Measurements from ENCODE around the gene APP.

DNA sequence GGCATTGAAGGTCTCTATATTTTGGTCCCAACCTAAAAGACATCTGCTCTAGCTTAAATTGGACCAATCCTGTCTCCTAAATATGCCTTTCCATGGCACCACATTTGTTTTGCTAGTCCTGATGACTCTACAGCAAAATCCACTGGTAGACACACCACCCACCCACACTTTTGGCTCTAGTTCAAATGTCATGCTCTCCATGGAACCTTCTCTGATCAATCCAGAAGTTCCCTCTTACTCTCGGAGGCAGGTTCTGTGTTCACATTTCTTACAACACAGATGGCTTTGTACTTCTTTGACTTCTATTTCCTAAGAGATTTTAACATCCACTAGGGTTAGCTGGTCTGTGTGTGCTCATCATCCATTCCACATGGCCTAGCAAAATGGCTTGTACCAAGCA lies 151.3 kb downstream of the APP start:
- TF ChIP-seq, protein P1, sequence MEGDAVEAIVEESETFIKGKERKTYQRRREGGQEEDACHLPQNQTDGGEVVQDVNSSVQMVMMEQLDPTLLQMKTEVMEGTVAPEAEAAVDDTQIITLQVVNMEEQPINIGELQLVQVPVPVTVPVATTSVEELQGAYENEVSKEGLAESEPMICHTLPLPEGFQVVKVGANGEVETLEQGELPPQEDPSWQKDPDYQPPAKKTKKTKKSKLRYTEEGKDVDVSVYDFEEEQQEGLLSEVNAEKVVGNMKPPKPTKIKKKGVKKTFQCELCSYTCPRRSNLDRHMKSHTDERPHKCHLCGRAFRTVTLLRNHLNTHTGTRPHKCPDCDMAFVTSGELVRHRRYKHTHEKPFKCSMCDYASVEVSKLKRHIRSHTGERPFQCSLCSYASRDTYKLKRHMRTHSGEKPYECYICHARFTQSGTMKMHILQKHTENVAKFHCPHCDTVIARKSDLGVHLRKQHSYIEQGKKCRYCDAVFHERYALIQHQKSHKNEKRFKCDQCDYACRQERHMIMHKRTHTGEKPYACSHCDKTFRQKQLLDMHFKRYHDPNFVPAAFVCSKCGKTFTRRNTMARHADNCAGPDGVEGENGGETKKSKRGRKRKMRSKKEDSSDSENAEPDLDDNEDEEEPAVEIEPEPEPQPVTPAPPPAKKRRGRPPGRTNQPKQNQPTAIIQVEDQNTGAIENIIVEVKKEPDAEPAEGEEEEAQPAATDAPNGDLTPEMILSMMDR (conservative IDR thresholded peaks at IDR 0.05; ENCODE audit: low read depth, low read length): no peak
- no peak for TF ChIP-seq EZH2 (IDR thresholded peaks at IDR 0.05; ENCODE audit: borderline replicate concordance, low read depth, low read length, poor library complexity, severe bottlenecking)

Data from A673 (cell line).